Large intestine (tissue), 3 donors: ENCODE data around the gene ASXL3. TPM values are rescaled to one million over a fixed set of nuclear protein-coding genes. Genes with fewer than 3 reads are reported as not detected.

Experiments
- DNase-seq, 2 donors: peaks; one replicate each; pipeline versions ENCODE4 v3.0.0 to v3.0.0-alpha.2; 2013
- H3K27ac ChIP-seq: one replicate; pipeline ENCODE4 v1.5.1; 2013; ENCODE audit warnings: low read length
- H3K27me3 ChIP-seq: 2 replicates; pipeline ENCODE4 v1.6.1; 2013; ENCODE audit warnings: low read length; ENCODE audit not compliant: control insufficient read depth, insufficient read depth
- H3K36me3 ChIP-seq: 2 replicates; pipeline ENCODE4 v1.6.1; 2013; ENCODE audit warnings: low read length; ENCODE audit not compliant: control insufficient read depth, insufficient read depth
- H3K4me1 ChIP-seq: one replicate; pipeline ENCODE4 v1.6.1; 2013; ENCODE audit warnings: low read length; ENCODE audit not compliant: control insufficient read depth, insufficient read depth
- H3K4me3 ChIP-seq: one replicate; pipeline ENCODE4 v1.5.1; 2013; ENCODE audit warnings: low read length
- H3K9me3 ChIP-seq: one replicate; pipeline ENCODE4 v1.6.1; 2013; ENCODE audit warnings: mild to moderate bottlenecking, low read depth, low read length, moderate library complexity; ENCODE audit not compliant: control insufficient read depth
- WGBS: methylation state at CpG from one replicate; pipeline ENCODE4 v1.1.5; 2013; ENCODE audit warnings: low lambda C conversion rate; ENCODE audit not compliant: insufficient coverage; 5-methylcytosine and 5-hydroxymethylcytosine counted together
- polyA plus RNA-seq: library from polyadenylated mRNA; unstranded; fragments of 120-200 nt; gene quantifications from one replicate; pipeline ENCODE4 v1.2.1, GENCODE V29; 2013

ASXL3 gene
- polyA plus RNA-seq, 1 donor, result 2.7 TPM

DNA sequence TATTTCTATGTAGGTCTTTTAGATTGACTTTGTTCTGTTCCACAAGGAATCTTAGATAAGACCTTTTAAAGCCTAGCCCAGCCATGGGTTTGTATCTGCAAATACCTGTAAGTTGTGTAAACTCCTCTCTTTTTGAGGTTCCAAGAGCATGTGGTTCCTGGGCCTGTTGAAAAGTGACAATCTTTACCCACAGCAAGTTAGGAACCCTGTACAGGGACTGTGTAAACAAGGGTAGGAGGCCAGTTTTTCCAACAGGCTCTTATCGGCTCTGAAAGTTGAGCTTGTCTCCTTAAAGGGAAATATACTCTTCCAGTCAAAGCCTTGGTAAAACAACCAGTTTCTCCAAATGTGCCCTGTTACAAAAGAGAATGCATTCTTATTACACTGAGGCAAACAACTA lies 15.3 kb upstream of the ASXL3 start:
- Histone ChIP-seq H3K27ac (no peak overlapping the region), H3K4me3 (no peak overlapping the region), H3K4me1 (no peaks in the 10 kb centered on the region), H3K36me3 (no peaks in the 10 kb centered on the region), H3K9me3 (peaks cover 1% of the 10 kb centered on the region), H3K27me3 (no peaks in the 10 kb centered on the region)
- WGBS, result no CpG with 5 or more reads among the region's 1 CpG
- DNase-seq, result peak in 1 of 2 donors; percentile 41

DNA sequence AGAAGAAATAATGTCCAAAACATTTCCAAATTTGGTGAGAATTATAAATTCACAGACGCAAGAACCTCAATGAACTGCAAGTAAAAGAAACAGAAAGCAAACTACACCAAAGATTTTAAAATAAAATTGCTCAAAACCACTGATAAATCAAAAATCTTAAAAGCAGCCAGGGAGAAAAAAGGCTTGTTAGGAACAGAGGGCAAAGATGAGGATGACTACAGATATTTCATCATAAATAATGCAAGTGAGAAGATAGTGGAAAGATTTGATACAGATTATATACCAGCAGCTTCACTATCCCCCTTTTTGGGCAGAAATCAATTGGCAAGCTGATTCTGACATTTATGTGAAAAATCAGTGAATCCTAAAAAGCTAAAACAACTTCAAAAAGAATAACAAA lies 10.3 kb upstream of the ASXL3 start:
- H3K4me3 ChIP-seq, result no peak overlapping the region
- H3K36me3 ChIP-seq, result no peaks in the 10 kb centered on the region
- WGBS, result 100% methylated on average over 1 of the region's 1 CpG
- H3K27me3 ChIP-seq, result no peaks in the 10 kb centered on the region
- peaks cover 2% of the 10 kb centered on the region for H3K9me3 ChIP-seq
- H3K4me1 ChIP-seq, result no peaks in the 10 kb centered on the region
- H3K27ac ChIP-seq, result no peak overlapping the region
- DNase-seq, result no peak

DNA sequence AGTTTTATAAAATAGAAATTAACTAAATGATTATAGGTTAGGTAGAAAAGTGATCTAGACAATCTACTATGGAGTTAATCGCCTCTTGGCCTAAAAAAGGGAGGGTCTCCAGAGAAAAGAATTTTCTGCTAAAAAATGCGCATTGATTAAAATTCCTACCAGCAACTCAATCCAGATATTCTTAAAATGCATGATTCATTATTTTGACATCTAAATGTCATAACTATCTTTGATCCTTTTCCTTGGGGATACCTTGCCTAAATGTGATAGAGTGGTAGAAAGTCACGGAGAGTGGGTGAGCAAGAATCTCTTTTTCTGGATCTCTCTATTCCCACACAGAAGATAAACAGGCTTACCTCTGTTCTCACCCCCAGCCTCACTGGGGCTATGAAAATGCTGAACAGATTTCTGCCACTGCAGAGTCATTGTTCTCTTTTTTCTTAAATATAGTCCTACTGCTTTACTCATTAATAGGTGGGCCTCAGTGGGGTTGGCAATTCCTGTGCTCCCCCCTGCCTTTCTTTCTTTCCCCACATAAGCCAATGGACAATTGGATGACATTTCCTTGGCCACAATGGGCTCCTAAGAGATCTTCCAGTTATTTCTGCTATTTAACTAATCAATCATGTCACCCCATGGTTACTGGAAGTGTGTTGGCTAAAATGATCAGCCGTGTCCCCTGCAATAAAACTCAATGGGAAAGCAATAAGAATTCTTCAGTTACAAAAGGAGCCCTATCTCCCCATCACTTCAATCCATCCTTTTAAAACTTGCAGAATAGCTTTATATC lies 5.8 kb upstream of the ASXL3 start:
- no peak for DNase-seq
- H3K36me3 ChIP-seq, result no peaks in the 10 kb centered on the region
- H3K27me3 ChIP-seq, result no peaks in the 10 kb centered on the region
- H3K9me3 ChIP-seq, result peaks cover 2% of the 10 kb centered on the region
- no peaks in the 10 kb centered on the region for H3K4me1 ChIP-seq
- no CpG with 5 or more reads among the region's 4 CpGs for WGBS
- H3K4me3 ChIP-seq, result no peak overlapping the region
- no peak overlapping the region for H3K27ac ChIP-seq

GRCh38 chr18:33573193-33573592 lies 4.8 kb upstream of the ASXL3 start:
- Histone ChIP-seq H3K27ac (no peak overlapping the region), H3K36me3 (no peaks in the 10 kb centered on the region), H3K9me3 (no peaks in the 10 kb centered on the region), H3K4me3 (no peak overlapping the region), H3K27me3 (no peaks in the 10 kb centered on the region), H3K4me1 (no peaks in the 10 kb centered on the region)
- DNase-seq, result no peak
- WGBS, result 67% methylated on average over 1 of the region's 3 CpGs

DNA sequence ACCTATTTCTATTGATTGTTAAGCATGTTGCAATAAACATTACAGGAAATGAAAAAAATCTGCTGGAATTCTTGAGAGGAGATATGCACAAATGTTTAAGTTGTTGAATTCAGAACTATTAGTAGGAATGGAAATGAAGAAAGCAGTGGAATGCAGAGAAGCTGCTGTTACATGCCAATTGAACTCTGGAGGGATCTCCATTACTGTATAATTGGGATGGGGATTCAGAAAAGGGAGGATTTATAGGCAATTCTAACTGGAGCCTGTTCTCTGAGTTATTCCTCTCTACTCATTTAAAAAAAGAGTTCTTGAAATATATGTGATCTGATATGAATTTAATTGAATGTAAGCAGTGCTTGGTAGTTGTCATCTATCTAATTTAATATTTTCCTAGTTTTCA lies 2.6 kb upstream of the ASXL3 start:
- Histone ChIP-seq H3K4me1 (no peaks in the 10 kb centered on the region), H3K9me3 (no peaks in the 10 kb centered on the region), H3K36me3 (no peaks in the 10 kb centered on the region), H3K27ac (no peak overlapping the region), H3K4me3 (no peak overlapping the region), H3K27me3 (no peaks in the 10 kb centered on the region)
- DNase-seq, result no peak

DNA sequence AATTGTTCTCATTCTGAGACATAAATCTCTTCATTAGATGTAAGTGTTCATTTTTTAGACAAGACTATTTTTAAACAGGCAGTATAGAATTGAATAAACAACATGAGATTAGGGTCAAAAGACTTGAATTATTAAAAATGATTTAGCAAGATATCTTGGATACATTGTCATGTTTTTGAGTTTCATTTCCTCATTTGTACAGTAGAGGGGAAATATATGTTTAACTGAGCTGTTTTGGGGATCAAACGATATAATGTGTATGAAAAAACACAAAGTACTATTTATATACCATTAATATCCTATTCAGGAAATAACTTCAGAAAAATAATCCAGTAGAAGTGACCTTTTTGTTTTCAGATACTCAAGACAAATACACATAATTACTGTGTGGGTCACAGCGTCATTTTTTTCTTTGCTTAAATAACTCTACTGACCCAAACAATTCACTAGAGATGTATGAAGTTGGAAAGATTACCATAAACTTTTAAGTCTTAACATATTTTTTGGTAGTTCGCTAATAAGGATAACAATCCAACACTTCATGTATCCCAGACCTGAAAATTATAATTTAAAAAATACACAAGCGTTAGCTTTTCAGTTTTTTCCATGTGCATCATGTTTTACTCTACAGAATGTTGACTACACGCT lies 896 bp upstream of the ASXL3 start:
- no peaks in the 10 kb centered on the region for H3K36me3 ChIP-seq
- H3K27me3 ChIP-seq, result no peaks in the 10 kb centered on the region
- no peaks in the 10 kb centered on the region for H3K9me3 ChIP-seq
- H3K4me1 ChIP-seq, result no peaks in the 10 kb centered on the region
- peak overlapping the region; percentile 91 for H3K4me3 ChIP-seq
- 43% methylated on average over 2 of the region's 5 CpGs for WGBS
- H3K27ac ChIP-seq, result peak overlapping the region; percentile 89
- no peak for DNase-seq

GRCh38 chr18:33578518-33579348 lies 714 bp downstream of the ASXL3 start:
- H3K4me1 ChIP-seq, result no peaks in the 10 kb centered on the region

DNA sequence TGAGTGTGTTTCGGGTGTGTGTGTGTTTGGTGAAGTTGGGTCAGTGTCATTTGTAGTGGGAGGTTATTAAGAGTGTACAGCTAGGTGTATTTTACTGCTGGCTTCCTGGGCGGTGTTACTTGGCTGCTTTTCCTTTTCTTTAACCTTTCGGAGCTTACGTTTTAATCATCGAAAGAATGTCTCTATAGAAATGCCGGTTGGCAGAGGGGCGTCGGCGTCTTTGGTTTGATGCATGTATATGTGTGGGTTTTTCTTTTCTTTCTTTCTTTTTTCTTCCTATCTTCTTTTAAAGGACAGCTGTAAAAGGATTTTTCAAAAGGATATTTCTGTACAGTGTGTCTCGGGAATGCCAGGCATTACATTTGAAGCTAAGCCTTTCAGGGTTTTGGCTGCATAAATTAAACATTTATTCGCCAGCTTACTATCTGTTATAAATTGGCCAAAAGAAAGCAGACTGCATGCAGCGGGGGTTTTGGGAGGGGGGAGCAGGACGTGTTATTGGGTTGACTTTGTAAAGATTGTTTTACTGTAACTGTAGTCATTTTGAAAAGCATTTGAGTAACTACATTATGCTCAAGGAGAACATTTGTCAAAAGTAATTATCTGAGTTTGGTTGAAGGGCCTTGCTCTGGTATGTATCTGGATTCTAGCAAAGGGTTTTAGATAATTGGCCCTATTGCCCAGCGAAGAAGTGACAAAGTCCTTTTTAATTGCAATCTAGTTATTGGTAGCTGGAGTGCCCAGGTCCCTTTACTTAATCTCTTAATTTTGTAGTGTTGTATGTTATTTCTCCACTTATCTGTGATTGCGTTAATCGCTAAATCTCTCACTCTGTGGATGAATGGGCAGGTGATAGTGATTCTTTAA lies 1.6 kb downstream of the ASXL3 start:
- H3K9me3 ChIP-seq, result no peaks in the 10 kb centered on the region
- no peaks in the 10 kb centered on the region for H3K4me1 ChIP-seq
- H3K27me3 ChIP-seq, result no peaks in the 10 kb centered on the region
- H3K27ac ChIP-seq, result peak overlapping the region; percentile 87
- 10% methylated on average over 6 of the region's 16 CpGs for WGBS
- peak in 1 of 2 donors; percentile 27 for DNase-seq
- no peaks in the 10 kb centered on the region for H3K36me3 ChIP-seq
- peak overlapping the region; percentile 87 for H3K4me3 ChIP-seq

More at GRCh38 chr18:33578518-33579348, 714 bp downstream of the ASXL3 start:
- WGBS, result no CpG with 5 or more reads among the region's 80 CpGs
- no peaks in the 10 kb centered on the region for H3K36me3 ChIP-seq
- H3K4me3 ChIP-seq, result peak overlapping the region; percentile 87
- H3K27me3 ChIP-seq, result no peaks in the 10 kb centered on the region
- peak overlapping the region; percentile 87 for H3K27ac ChIP-seq
- DNase-seq, result peak in 1 of 2 donors; percentile 80
- H3K9me3 ChIP-seq, result no peaks in the 10 kb centered on the region

DNA sequence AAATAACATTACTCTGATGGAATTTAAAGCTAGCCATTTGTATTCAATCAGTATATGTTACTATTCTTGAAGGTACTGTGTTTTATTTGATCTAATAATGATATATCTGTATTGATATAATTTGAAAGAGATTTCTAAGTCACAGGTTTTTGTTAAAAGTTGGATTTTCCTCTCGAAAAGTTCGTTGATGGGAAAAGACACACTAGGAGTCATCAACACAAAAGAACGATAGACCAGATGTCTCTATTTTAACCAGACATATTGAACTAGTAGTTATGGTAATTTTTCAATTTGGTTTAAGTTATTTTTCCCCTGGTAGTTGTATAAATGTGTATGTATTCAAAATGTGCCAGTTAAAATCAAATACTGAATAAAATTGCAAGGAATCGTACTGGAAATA lies 2.5 kb downstream of the ASXL3 start:
- no peak overlapping the region for H3K27ac ChIP-seq
- no peak overlapping the region for H3K4me3 ChIP-seq
- 100% methylated on average over 4 of the region's 4 CpGs for whole genome bisulfite sequencing
- no peaks in the 10 kb centered on the region for H3K27me3 ChIP-seq
- H3K4me1 ChIP-seq, result no peaks in the 10 kb centered on the region
- H3K9me3 ChIP-seq, result no peaks in the 10 kb centered on the region
- no peak for DNase-seq
- no peaks in the 10 kb centered on the region for H3K36me3 ChIP-seq

- no peak for DNase-seq
- H3K4me3 ChIP-seq, result no peak overlapping the region
- no peaks in the 10 kb centered on the region for H3K4me1 ChIP-seq
- 100% methylated on average over 1 of the region's 2 CpGs for WGBS
- H3K9me3 ChIP-seq, result no peaks in the 10 kb centered on the region
- H3K36me3 ChIP-seq, result no peaks in the 10 kb centered on the region
- no peaks in the 10 kb centered on the region for H3K27me3 ChIP-seq
- no peak overlapping the region for H3K27ac ChIP-seq
Measured at GRCh38 chr18:33581856-33582255, 3.8 kb downstream of the ASXL3 start.
